IMR-90 (cell line): ENCODE results near the gene CNPY4. TPM values are rescaled to one million over a fixed set of nuclear protein-coding genes. Genes with fewer than 3 reads are reported as not detected.

Experiments
- ATAC-seq: fragments of 200-7000 bp; cut with Tn5 transposase; 2 replicates; pipeline ENCODE4 v1.9.1; 2020; ENCODE audit warnings: low read depth, mild to moderate bottlenecking, moderate library complexity
- BruUV-seq: library from RNA; stranded (reverse); fragments of 400-500 nt; replicated peaks from 2 replicates; lab custom pipeline; 2021; lab: Mats Ljungman, UMichigan
- CTCF ChIA-PET: fragments of 300-600 bp; formaldehyde crosslinking; extraction: SDS; loops from one replicate; lab custom pipeline; 2021; ENCODE audit warnings: antibody characterized with exemption; lab: Yijun Ruan, JAX
- POLR2A ChIA-PET: fragments of 300-600 bp; sonication (Branson Sonifier 250); formaldehyde crosslinking; loops from one replicate; lab custom pipeline; 2022; ENCODE audit warnings: antibody characterized with exemption; ENCODE audit not compliant: unreplicated experiment; lab: Charles Lee
- DNase-seq: peaks from one replicate; pipeline ENCODE4 v3.0.0; 2013
- H2AFZ ChIP-seq: replicated peaks from 2 replicates; pipeline ENCODE3; 2013; ENCODE audit warnings: low read length, mild to moderate bottlenecking; ENCODE audit not compliant: poor library complexity
- H2AK5ac ChIP-seq: 2 replicates; pipeline ENCODE4 v1.6.1; 2013; ENCODE audit warnings: low read depth, low read length, inconsistent platforms
- H2AK9ac ChIP-seq: replicated peaks from 2 replicates; pipeline ENCODE3; 2013; ENCODE audit warnings: mild to moderate bottlenecking, low read depth, low read length, moderate library complexity; ENCODE audit not compliant: poor library complexity
- H2BK120ac ChIP-seq: 2 replicates; pipeline ENCODE4 v1.6.1; 2013; ENCODE audit warnings: low read depth, low read length, inconsistent platforms
- H2BK15ac ChIP-seq: 3 replicates; pipeline ENCODE4 v1.6.1; 2013; ENCODE audit warnings: low read depth, low read length, inconsistent platforms
- H2BK20ac ChIP-seq: 2 replicates; pipeline ENCODE4 v1.6.1; 2013; ENCODE audit warnings: low read depth, mild to moderate bottlenecking, inconsistent platforms, low read length, moderate library complexity
- H2BK5ac ChIP-seq: 2 replicates; pipeline ENCODE4 v1.6.1; 2013; ENCODE audit warnings: mild to moderate bottlenecking, low read depth, low read length, inconsistent platforms; ENCODE audit not compliant: poor library complexity, severe bottlenecking
- H3K14ac ChIP-seq: replicated peaks from 2 replicates; pipeline ENCODE4 v1.6.1; 2013; ENCODE audit warnings: low read depth, low read length, inconsistent platforms
- H3K18ac ChIP-seq: 2 replicates; pipeline ENCODE4 v1.6.1; 2013; ENCODE audit warnings: low read depth, low read length, control low read depth
- H3K23ac ChIP-seq: 2 replicates; pipeline ENCODE4 v1.6.1; 2013; ENCODE audit warnings: low read depth, low read length, inconsistent platforms
- H3K27ac ChIP-seq: 2 replicates; pipeline ENCODE4 v1.5.1; 2013; ENCODE audit warnings: mild to moderate bottlenecking, control low read depth, low read length; ENCODE audit not compliant: insufficient read depth
- H3K27me3 ChIP-seq: 2 replicates; pipeline ENCODE4 v1.6.1; 2013; ENCODE audit warnings: low read length; ENCODE audit not compliant: control insufficient read depth, insufficient read depth
- H3K36me3 ChIP-seq: 2 replicates; pipeline ENCODE4 v1.6.1; 2013; ENCODE audit warnings: low read length, mixed read lengths; ENCODE audit not compliant: control insufficient read depth, insufficient read depth
- H3K4ac ChIP-seq: 2 replicates; pipeline ENCODE4 v1.6.1; 2013; ENCODE audit warnings: low read depth, low read length, inconsistent platforms
- H3K4me1 ChIP-seq: 2 replicates; pipeline ENCODE4 v1.6.1; 2013; ENCODE audit warnings: low read length, mixed read lengths; ENCODE audit not compliant: control insufficient read depth, insufficient read depth
- H3K4me2 ChIP-seq: 2 replicates; pipeline ENCODE4 v1.6.1; 2013; ENCODE audit warnings: low read depth, mild to moderate bottlenecking, control low read depth, low read length, moderate library complexity
- H3K4me3 ChIP-seq: 2 replicates; pipeline ENCODE4 v1.5.1; 2013; ENCODE audit warnings: low read depth, mild to moderate bottlenecking, control low read depth, low read length, moderate library complexity; ENCODE audit not compliant: insufficient read depth
- H3K56ac ChIP-seq: 2 replicates; pipeline ENCODE4 v1.6.1; 2013; ENCODE audit warnings: low read length, inconsistent platforms; ENCODE audit not compliant: insufficient read depth; ENCODE audit errors: extremely low read depth
- H3K79me1 ChIP-seq, 2 experiments: 2 replicates each; pipeline ENCODE4 v1.6.1; 2013; ENCODE audit warnings: low read length in 2 of 2, inconsistent platforms in 1 of 2, low read depth in 1 of 2
- H3K9ac ChIP-seq: 2 replicates; pipeline ENCODE4 v1.6.1; 2013; ENCODE audit warnings: low read depth, low read length, control low read depth
- H3K9me1 ChIP-seq: 2 replicates; pipeline ENCODE4 v1.6.1; 2013; ENCODE audit warnings: low read length, inconsistent platforms; ENCODE audit not compliant: insufficient read depth
- H3K9me3 ChIP-seq: 2 replicates; pipeline ENCODE4 v1.6.1; 2013; ENCODE audit warnings: low read length; ENCODE audit not compliant: control insufficient read depth, insufficient read depth
- H4K20me1 ChIP-seq: 2 replicates; pipeline ENCODE4 v1.6.1; 2013; ENCODE audit warnings: low read length, inconsistent platforms; ENCODE audit not compliant: insufficient read depth
- H4K5ac ChIP-seq: 2 replicates; pipeline ENCODE4 v1.6.1; 2013; ENCODE audit warnings: mild to moderate bottlenecking, low read depth, low read length, control low read depth
- H4K8ac ChIP-seq, 2 experiments: 2 replicates each; pipeline ENCODE4 v1.6.1; 2013; ENCODE audit warnings: low read depth in 2 of 2, low read length in 2 of 2, control low read depth in 1 of 2, inconsistent platforms in 1 of 2
- H4K91ac ChIP-seq: 2 replicates; pipeline ENCODE4 v1.6.1; 2013; ENCODE audit warnings: low read depth, low read length, inconsistent platforms; ENCODE audit not compliant: insufficient read depth
- CTCF ChIP-seq: conservative IDR thresholded peaks from 2 replicates; pipeline ENCODE4 v1.5.1; 2012; ENCODE audit warnings: mild to moderate bottlenecking, low read depth, low read length, improper control_type of control experiment
- MXI1 ChIP-seq: IDR thresholded peaks from 2 replicates; pipeline ENCODE4 v1.6.1; 2012; ENCODE audit warnings: low read depth, mild to moderate bottlenecking, low read length, moderate library complexity, borderline replicate concordance
- RAD21 ChIP-seq: IDR thresholded peaks from 2 replicates; pipeline ENCODE4 v1.6.1; 2012; ENCODE audit warnings: low read length, improper control_type of control experiment
- RFX5 ChIP-seq: IDR thresholded peaks from 2 replicates; pipeline ENCODE4 v1.8.0; 2012; ENCODE audit warnings: low read depth, mild to moderate bottlenecking, low read length, moderate library complexity
- SMC3 ChIP-seq: fragments of 150-350 bp; IDR thresholded peaks from 2 replicates; pipeline ENCODE4 v1.6.1; 2016; ENCODE audit warnings: low read depth, mild to moderate bottlenecking, antibody characterized with exemption, low read length, moderate library complexity
- USF2 ChIP-seq: fragments of 150-350 bp; IDR thresholded peaks from 2 replicates; pipeline ENCODE4 v1.6.1; 2017; ENCODE audit warnings: mild to moderate bottlenecking, antibody characterized with exemption, low read length, low read depth
- WGBS, 2 experiments: methylation state at CpG; one replicate each; pipeline versions ENCODE4 v1.1.5 to v1.1.7; 2013; ENCODE audit warnings: missing lambda C conversion rate in 2 of 2; ENCODE audit not compliant: insufficient read length in 1 of 2; ENCODE audit errors: extremely low coverage in 2 of 2; 5-methylcytosine and 5-hydroxymethylcytosine counted together
- dilution Hi-C: fragments of 300-500 bp; cut with HindIII; formaldehyde crosslinking; loops from one replicate; pipeline ENCODE4 v1.14.3; 2018; ENCODE audit warnings: low sequenced_read_pairs; ENCODE audit not compliant: unreplicated experiment
- in situ Hi-C: fragments of 300-500 bp; cut with MboI; formaldehyde crosslinking; loops from 3 replicates; pipeline ENCODE4 v1.14.3; 2019; ENCODE audit warnings: low sequenced_read_pairs, inconsistent platforms, mixed read lengths
- intact Hi-C: fragments of 100-400 bp; cut with micrococcal nuclease; formaldehyde crosslinking; loops from 2 replicates; pipeline ENCODE4 v1.10.0; 2022
- polyA plus RNA-seq, 3 experiments: library from polyadenylated mRNA; depleted of rRNA; stranded (reverse); fragments of >200 nt; gene quantifications; 2 replicates each; pipeline ENCODE4 v1.2.3, GENCODE V29; 2012; ENCODE audit warnings: low replicate concordance in 1 of 3
- total RNA-seq: library from RNA; depleted of rRNA; stranded (reverse); fragments of >200 nt; gene quantifications from 2 replicates; pipeline ENCODE4 v1.2.3, GENCODE V29; 2012

The CNPY4 gene
- total and polyA plus RNA-seq, 2 of the 4 experiments (the other 2 are of a cell fraction) = 13.3 to 21.9 TPM

- TF ChIP-seq SMC3 = no peak
Observed at GRCh38 chr7:100124301-100125230, 5.1 kb downstream of the CNPY4 start (continued).

- TF ChIP-seq CTCF = no peak
- no peak for TF ChIP-seq RAD21
- no peak for TF ChIP-seq MXI1
- no peak for TF ChIP-seq USF2
- TF ChIP-seq RFX5 = no peak
- dilution Hi-C loops = no loop called here
- 20% methylated on average over 25 of the region's 29 CpGs; no CpG with 5 or more reads in 1 of the 2 experiments for WGBS, 2 experiments
Observed at GRCh38 chr7:100126239-100126930, 7.0 kb downstream of the CNPY4 start.

More at GRCh38 chr7:100126239-100126930, 7.0 kb downstream of the CNPY4 start:
- Histone ChIP-seq H2AFZ (peak overlapping the region; percentile 98), H3K4ac (peak overlapping the region; percentile 98), H3K9me1 (peaks cover 7% of the 10 kb centered on the region; the same call in 1 of the 2 replicates), H2AK9ac (peak overlapping the region; percentile 90), H3K9me3 (no peaks in the 10 kb centered on the region), H2AK5ac (peak overlapping the region; percentile 61), H3K4me1 (peaks cover 2% of the 10 kb centered on the region; the same call in 1 of the 2 replicates), H3K27ac (peak overlapping the region; percentile 94), H3K4me2 (peak overlapping the region; percentile 84), H4K20me1 (no peaks in the 10 kb centered on the region), H4K5ac (peak overlapping the region; percentile 87), H3K79me1 (peaks cover 21 to 55% of the 10 kb centered on the region in 2 experiments; a peak in 3 of 4 replicates), H3K23ac (peak overlapping the region; percentile 99), H4K91ac (peak overlapping the region; percentile 47; the same call in 1 of the 2 replicates), H3K27me3 (no peaks in the 10 kb centered on the region), H3K36me3 (peaks cover 4% of the 10 kb centered on the region; the same call in 1 of the 2 replicates), H2BK120ac (peak overlapping the region; percentile 94), H2BK5ac (peak overlapping the region; percentile 92), H3K18ac (peak overlapping the region; percentile 88), H3K9ac (peak overlapping the region; percentile 97), H3K4me3 (peak overlapping the region; percentile 68), H3K56ac (peak overlapping the region; percentile 99; the same call in 1 of the 2 replicates), H3K14ac (peak overlapping the region; percentile 99), H2BK20ac (no peak overlapping the region), H2BK15ac (no peak overlapping the region; the same call in 2 of the 3 replicates), H4K8ac (peak overlapping the region; percentile 94 to 99; a peak in 3 of 4 replicates)
- BruUV-seq = no TSS peak
- ChIA-PET POLR2A (no interaction called here), CTCF (no interaction called here)
- no peak for DNase-seq
- intact Hi-C loops = no loop called here
- in situ Hi-C loops = no loop called here
- peak; percentile 18 for ATAC-seq
